Uterus (tissue), 2 donors: ENCODE measurements around the gene C6orf89.

Source experiments
- CTCF ChIP-seq, 4 experiments: fragments of 200-600 bp in 2 of 4; fragments of 450-650 bp in 2 of 4; sonication (generic) in 2 of 4; IDR thresholded peaks; one replicate each; pipeline ENCODE4 v1.5.1; 2016 to 2019; ENCODE audit warnings: antibody characterized with exemption in 4 of 4, mild to moderate bottlenecking in 2 of 4, moderate library complexity in 1 of 4
- POLR2A ChIP-seq, 2 donors: fragments of 450-650 bp; IDR thresholded peaks; one replicate each; pipeline ENCODE4 v1.6.1; 2016; ENCODE audit warnings: antibody characterized with exemption in 2 of 2, mild to moderate bottlenecking in 1 of 2, moderate library complexity in 1 of 2

GRCh38 chr6:36961441-36962435 lies 76.0 kb downstream of the C6orf89 start:
- TF ChIP-seq CTCF (IDR thresholded peaks at IDR 0.05) = no peak
- TF ChIP-seq POLR2A (IDR thresholded peaks at IDR 0.05) = no peak
